ENCODE measurements around the gene SLC41A1. TPM values are rescaled to one million over a fixed set of nuclear protein-coding genes. Genes with fewer than 3 reads are reported as not detected.

SLC41A1 gene
- total and polyA plus RNA-seq, 8 donors: 8.2 to 46.2 (median 16.2) TPM

- TF ChIP-seq CTCF (IDR thresholded peaks at IDR 0.05) (peak in 5 of 7 experiments; percentile 67 to 81 (median 73)), POLR2AphosphoS5 (IDR thresholded peaks at IDR 0.05) (no peak)
- Histone ChIP-seq H3K27me3 (no peaks in the 10 kb centered on the region), H3K4me3 (no peak overlapping the region), H3K4me1 (no peaks in the 10 kb centered on the region), H3K36me3 (peaks cover 37 to 75% (median 72%) of the 10 kb centered on the region in 4 donors), H3K27ac (no peak overlapping the region), H3K9me3 (no peaks in the 10 kb centered on the region)
- WGBS, 5 donors: 58 to 73% (median 63%) methylated on average over 2 to 5 of the region's 5 CpGs
- intact Hi-C loops (cut with DNase I; ENCODE audit: low total_unique reads): loop anchor here (10.0 kb wide), 2 partner anchors 123 to 183 kb away; no protein-coding TSS in a partner anchor
- peak; percentile 72 to 84 for DNase-seq
Observed at GRCh38 chr1:205791568-205792180, 21.3 kb downstream of the SLC41A1 start.

GRCh38 chr1:205787287-205787916 lies 25.6 kb downstream of the SLC41A1 start:
- TF ChIP-seq EP300 (IDR thresholded peaks at IDR 0.05) (no peak), POLR2A (IDR thresholded peaks at IDR 0.05) (no peak), CTCF (IDR thresholded peaks at IDR 0.05) (no peak), POLR2AphosphoS5 (IDR thresholded peaks at IDR 0.05) (no peak)
- DNase-seq: no peak
- intact Hi-C loops (cut with DNase I; ENCODE audit: low total_unique reads): no loop called here
- H3K4me3 ChIP-seq: no peak overlapping the region
- peaks cover 5 to 32% (median 29%) of the 10 kb centered on the region in 4 donors for H3K36me3 ChIP-seq
- 41 to 72% (median 67%) methylated on average over 10 of the region's 10 CpGs for WGBS, 5 donors
- H3K9me3 ChIP-seq: no peaks in the 10 kb centered on the region
- H3K27ac ChIP-seq: no peak overlapping the region
- peaks cover 0 to 6% (median 0%) of the 10 kb centered on the region in 4 donors for H3K4me1 ChIP-seq
- no peaks in the 10 kb centered on the region for H3K27me3 ChIP-seq

- intact Hi-C loops (cut with DNase I; ENCODE audit: low total_unique reads): no loop called here
Observed at GRCh38 chr1:205786601-205787000, 26.4 kb downstream of the SLC41A1 start.

GRCh38 chr1:205785446-205785845 lies 27.6 kb downstream of the SLC41A1 start:
- Histone ChIP-seq H3K27ac (no peak overlapping the region), H3K9me3 (no peaks in the 10 kb centered on the region), H3K4me3 (no peak overlapping the region), H3K27me3 (no peaks in the 10 kb centered on the region), H3K36me3 (peaks cover 0 to 13% (median 10%) of the 10 kb centered on the region in 4 donors), H3K4me1 (peaks cover 0 to 6% (median 0%) of the 10 kb centered on the region in 4 donors)
- TF ChIP-seq POLR2AphosphoS5 (IDR thresholded peaks at IDR 0.05) (no peak), CTCF (IDR thresholded peaks at IDR 0.05) (no peak), EP300 (IDR thresholded peaks at IDR 0.05) (no peak), POLR2A (IDR thresholded peaks at IDR 0.05) (no peak)
- 91 to 94% (median 92%) methylated on average over 9 of the region's 9 CpGs for WGBS, 5 donors
- no peak for DNase-seq
- intact Hi-C loops (cut with DNase I; ENCODE audit: low total_unique reads): no loop called here

More at GRCh38 chr1:205786601-205787000, 26.4 kb downstream of the SLC41A1 start:
- 60 to 67% (median 65%) methylated on average over 4 of the region's 4 CpGs for WGBS, 5 donors
- no peak for DNase-seq
- TF ChIP-seq EP300 (IDR thresholded peaks at IDR 0.05) (no peak), CTCF (IDR thresholded peaks at IDR 0.05) (no peak), POLR2A (IDR thresholded peaks at IDR 0.05) (no peak), POLR2AphosphoS5 (IDR thresholded peaks at IDR 0.05) (no peak)
- Histone ChIP-seq H3K4me1 (peaks cover 0 to 6% (median 0%) of the 10 kb centered on the region in 4 donors), H3K4me3 (no peak overlapping the region), H3K36me3 (peaks cover 0 to 24% (median 21%) of the 10 kb centered on the region in 4 donors), H3K27ac (no peak overlapping the region), H3K9me3 (no peaks in the 10 kb centered on the region), H3K27me3 (no peaks in the 10 kb centered on the region)
